GM18498 (cell line): ENCODE data around the gene ADGRL3.

ENCODE experiments used
- ATAC-seq: cut with Tn5 transposase; IDR thresholded peaks from one replicate; pipeline ENCODE4 v1.9.1; 2021; ENCODE audit warnings: mild to moderate bottlenecking, moderate library complexity; ENCODE audit not compliant: unreplicated experiment

The ADGRL3 gene

GRCh38 chr4:61407642-61408618 is 207.8 kb downstream of the ADGRL3 start:
- ATAC-seq: no peak

DNA sequence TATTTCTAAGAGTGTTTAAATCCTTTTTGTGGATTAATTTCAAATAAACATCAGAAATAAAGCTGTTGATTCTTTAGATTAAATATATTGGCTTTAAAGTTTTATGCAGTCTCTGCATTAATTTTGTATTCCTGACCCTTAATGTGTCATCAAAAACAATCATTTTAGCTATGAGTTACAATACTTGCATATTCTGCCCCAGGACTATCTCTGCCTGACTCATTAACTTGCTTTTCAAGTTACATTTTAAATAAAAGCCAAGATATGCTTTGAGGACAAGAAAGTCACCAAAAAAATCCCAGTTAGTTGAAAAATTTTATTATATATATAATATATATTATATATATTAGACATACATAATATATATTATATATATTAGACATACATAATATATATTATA is 208.7 kb downstream of the ADGRL3 start:
- no peak for ATAC-seq

- ATAC-seq: no peak
These were observed 211.1 kb downstream of the ADGRL3 start for GRCh38 chr4:61411241-61411640.

DNA sequence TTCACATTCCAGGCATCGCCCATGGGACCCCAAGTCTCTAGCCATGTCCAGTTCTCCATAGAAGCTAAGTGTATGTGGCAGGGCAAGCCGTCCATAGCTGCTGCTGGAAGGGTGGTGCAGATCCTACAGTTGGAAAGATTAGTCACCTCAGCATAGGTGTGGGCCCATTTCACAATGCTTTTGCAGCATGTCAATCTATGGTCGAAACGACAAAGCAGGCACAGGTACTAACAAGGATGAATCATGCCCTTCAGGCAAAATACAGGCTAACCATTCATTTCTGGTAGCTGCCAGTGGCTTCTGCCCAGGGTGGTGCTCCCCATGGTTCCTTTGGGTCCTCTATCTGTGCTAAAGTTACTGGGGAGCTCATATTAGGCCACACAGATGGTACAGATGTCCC is 225.2 kb downstream of the ADGRL3 start:
- ATAC-seq: no peak

DNA sequence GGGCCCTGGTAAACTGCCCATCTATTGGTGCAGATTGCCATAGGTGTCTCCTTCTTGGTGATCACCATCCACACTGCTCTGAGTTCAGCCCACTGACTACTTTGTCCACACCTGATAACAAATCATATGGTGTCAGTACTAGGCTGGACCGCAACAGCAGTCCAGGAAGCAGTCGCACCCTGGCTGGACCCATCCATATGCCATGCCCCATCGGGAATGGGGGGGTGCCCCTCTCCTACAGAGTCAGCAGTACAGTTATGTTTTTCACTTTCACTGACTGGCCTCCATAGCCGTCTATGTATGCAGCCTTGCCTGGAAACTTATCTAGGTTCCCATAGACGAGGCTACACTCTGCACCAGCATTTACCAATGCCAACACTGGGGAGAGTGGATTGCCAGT is 226.1 kb downstream of the ADGRL3 start:
- ATAC-seq: no peak

GRCh38 chr4:61427099-61427817 is 227.1 kb downstream of the ADGRL3 start:
- ATAC-seq: no peak

DNA sequence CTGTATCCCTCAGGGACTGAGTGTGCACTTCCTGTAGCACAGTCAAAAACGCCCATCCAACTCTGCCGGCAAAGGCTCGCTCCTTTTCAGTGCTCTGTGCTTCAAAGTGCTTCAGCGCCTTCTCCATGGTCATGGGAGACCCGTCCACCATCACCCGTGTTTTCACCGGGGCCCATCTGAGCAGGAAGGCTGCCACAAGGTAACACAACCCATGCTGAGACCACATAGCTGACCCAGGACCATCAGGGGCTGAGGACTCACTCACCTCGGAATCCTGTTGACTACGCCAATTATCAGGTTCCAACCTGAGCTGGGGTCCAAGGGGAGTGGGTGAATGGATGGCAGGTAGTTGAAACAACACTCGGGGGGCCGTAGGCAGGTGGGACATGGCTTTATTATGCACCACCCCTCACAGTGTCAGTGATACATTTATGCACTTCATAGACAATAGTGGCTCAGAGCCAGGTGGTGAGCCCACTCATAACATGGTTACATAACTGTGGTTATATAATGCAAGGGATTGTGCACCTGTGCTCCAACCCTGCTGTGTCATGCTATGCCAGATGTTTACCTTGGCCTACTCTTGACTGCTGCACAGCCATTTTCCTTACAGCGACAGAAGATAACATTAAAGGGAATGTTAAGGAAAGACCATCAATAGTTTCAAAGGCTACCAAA is 227.8 kb downstream of the ADGRL3 start:
- ATAC-seq: no peak

DNA sequence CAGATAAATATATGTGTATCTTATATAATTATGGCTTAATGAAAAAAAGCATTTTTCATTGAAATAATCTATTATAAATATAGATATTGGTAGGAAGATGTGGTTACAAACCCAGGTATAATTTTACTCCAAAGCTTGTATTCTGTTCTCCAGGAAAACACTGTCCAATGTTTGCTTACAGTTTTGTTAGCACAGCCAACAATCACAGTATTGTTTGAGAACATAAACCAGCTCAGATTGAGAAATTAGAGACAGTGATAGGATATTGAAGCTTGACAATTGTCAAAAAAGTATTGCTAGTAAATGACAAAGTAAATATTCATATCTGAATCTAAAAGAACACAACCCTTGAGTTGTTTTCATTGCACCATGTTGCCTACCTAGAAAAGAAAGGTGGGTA is 228.8 kb downstream of the ADGRL3 start:
- ATAC-seq: no peak

DNA sequence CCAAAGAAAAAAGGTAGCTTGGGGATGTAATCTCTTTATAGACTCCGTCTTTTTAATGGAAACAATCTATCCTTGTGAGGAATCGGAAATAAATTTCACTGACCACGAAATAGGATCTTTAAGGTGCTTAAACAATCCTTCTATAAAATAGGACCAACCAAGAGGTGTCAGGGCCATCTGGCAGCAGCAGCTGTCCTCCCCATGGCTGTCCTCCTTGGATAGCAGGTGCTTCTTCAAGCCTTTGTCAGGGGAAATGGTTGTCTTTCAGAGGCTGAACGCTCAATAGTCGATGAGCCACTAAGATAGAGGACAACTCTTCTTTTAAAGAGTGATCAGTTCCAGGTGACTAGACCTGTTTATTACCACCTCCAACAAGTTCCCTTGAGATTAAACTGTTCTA is 231.0 kb downstream of the ADGRL3 start:
- ATAC-seq: no peak

DNA sequence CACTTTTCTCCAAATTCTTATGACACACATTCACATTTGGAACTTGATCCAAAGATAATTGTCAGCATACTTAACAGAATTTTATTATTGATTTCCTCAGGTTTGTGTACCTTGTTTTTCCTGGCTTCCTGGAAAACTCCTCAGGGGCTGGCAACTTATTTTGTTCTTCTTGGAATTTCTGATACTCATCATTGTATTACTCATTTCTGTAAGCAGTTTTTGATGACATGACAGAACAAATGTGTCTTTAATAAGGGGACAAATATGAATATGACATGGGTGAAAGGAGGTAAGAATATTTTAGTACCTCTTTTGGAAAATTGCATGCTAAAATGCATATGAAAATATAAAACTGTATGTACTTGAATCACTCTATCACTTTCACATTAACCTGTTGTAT is 237.8 kb downstream of the ADGRL3 start:
- ATAC-seq: no peak

- no peak for ATAC-seq
These were observed 240.2 kb downstream of the ADGRL3 start for GRCh38 chr4:61440321-61440720.

DNA sequence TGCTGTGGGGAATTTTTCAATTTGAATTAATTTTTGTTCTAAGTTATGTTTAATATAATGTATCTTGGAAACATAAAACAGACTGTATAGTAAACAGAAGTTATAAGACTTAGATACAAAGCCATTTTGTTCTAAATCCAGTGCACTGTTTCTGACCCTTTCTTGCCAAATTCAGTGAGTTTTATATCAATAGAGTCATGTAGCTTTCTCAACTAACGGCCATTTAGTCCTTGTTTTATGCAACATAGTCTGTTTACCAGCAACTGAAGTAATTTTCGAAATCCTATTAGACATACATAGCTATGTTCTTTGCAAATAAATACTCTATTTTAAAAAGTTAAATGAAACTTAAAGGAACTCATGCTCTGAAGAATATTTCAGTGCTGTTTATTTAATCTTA is 242.8 kb downstream of the ADGRL3 start:
- ATAC-seq: no peak

DNA sequence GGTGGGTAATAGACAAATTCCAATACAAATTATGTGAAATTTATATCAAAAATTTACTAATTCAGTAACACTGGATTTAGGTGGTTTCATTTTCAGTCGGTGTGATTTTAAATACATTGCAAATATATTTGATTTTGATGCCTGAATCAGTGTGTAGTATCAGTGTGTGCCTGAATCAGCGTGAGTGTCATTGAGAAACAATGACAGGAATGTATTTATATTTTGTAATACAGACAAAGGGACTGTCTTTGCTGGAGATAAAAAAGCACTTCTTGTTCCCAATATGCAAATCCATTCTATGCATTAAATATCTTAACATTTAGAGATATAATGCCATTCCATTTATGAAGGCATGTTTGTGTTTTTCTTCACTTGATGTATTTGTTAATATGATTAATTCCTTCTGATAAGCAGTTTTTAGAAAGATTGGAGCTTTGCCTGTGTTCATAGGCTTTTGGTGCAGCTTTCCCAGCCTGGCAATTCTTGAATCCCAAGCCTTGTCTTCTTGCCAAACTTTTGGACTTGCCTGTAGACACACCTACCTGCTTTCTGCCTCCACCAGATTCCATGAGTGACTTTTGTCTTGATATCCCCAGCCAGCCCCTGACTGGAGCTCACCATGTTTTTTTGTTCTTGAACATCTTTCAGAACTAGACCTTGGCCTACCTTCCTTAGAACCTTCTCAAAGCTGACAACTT is 243.8 kb downstream of the ADGRL3 start:
- ATAC-seq: no peak

DNA sequence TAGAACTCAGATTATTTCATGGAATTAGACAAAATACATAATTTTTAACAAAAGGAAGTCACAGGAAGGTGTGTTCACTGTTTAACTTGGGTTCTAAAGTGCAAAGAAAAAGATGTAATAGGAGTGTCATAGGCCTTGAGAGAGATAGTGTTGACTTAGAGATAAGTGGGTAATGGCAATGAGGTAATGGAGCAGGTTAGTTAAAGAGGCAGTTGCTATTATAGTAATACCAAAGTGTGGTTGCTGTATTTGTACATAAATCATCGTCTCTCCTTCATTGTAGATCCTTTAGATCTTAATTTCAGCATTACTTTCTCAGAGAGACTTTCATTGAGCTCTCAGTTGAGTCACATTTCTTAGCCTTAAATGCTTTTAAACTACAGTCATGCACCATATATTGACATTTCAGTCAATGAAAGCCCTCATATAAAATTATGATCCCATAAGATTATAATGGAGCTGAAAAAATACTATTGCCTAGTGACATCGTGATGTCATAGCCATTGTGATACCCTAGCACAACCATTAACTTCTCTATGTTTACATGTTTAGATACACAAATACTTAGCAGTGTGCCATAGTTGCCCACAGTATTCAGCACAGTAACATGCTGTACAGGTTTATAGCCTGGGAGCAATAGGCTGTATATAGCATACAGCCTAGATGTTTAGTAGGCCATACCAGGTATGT is 245.4 kb downstream of the ADGRL3 start:
- no peak for ATAC-seq

DNA sequence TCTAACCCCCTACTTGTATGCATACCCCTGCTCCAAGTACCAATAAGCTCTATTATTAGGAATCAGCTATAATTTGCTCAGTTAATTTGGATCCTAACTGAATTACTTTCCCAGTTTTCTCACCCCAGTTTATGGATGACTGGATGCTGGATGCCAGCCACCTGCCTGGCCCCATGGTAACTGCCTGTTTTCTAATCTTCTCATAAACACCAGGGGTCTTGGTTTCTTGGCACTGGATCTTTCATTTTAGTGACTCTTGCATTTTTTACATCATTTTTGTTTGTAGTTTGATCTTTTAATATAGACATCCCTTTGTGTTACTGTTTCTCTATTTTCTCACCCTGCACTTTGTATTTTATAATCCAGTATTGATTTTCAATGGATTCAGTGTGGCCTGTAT is 246.8 kb downstream of the ADGRL3 start:
- ATAC-seq: no peak

- ATAC-seq: no peak
These were observed 247.8 kb downstream of the ADGRL3 start for GRCh38 chr4:61447918-61448317.

- ATAC-seq: no peak
These were observed 251.8 kb downstream of the ADGRL3 start for GRCh38 chr4:61451935-61452334.

DNA sequence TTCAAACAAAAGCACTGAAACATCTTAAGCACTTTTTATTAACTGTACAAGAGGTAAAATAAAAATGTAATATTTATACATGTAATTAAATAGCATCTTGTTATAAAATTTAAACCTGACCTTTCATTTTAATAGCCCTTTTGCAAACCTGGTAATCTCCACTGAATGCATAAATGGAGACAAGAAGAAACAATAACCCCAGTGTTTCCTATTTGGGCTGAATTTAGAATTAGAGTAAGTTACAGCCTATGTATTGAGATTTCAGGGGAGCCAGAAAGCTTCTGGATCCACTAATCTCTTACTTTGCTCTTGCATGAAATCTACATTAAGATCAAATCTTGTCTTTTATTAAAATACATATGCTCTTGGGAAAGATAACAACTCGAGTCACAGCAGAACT is 261.8 kb downstream of the ADGRL3 start:
- ATAC-seq: no peak

- ATAC-seq: no peak
These were observed 262.6 kb downstream of the ADGRL3 start for GRCh38 chr4:61462451-61463326.
